CD4-positive, alpha-beta T cell treated with Interleukin-6 at 100 ng/mL for 8 hours (primary cell): ENCODE measurements around the gene PARP9.
A peak's percentile ranks its signal among the peaks of the same experiment; 100 is the strongest.
"Not testable (repeated sequence)": the region's sequence is repeated elsewhere in the genome, so short reads cannot be mapped to it uniquely, and the experiment has no call there.

ENCODE experiments used
- DNase-seq: peaks from one replicate; pipeline ENCODE4 v3.0.0-alpha.2; 2020; ENCODE audit warnings: mixed read lengths, low spot score

Gene PARP9

DNA sequence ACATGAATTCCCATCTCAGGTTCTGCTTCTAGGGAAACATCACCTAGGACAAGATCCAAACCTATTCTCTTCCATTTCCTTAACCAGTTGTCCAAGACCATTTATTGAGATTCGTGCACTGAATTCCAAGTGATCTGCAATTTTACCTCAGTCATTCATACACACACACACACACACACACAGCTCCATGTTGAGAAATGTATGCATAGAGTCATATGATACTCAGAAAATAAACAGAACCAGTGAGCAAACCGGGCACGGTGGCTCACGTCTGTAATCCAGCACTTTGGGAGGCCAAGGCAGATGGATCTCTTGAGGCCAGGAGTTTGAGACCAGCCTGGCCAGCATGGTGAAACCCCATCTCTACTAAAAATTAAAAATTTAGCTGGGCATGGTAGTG lies 43.2 kb downstream of the PARP9 start:
- DNase-seq = no peak

DNA sequence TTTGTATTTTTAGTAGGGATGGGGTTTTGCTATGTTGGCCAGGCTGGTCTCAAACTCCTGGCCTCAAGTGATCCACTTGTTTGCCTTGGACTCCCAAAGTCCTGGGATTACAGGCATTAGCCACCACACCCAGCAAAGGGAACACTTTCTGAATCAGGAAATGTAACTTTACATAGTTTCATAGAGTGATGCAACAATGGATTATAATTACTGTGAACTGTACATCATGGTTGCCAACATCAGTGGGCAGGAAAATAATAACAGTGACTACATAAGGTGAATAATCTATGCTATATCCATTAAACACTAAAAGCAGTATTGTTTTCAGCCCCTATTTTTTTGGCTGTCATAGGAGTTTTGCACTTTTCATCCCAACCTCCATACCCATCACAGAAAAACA lies 44.4 kb downstream of the PARP9 start:
- DNase-seq = no peak

- DNase-seq = no peak
Observed at GRCh38 chr3:122516846-122517360, 47.2 kb downstream of the PARP9 start.

DNA sequence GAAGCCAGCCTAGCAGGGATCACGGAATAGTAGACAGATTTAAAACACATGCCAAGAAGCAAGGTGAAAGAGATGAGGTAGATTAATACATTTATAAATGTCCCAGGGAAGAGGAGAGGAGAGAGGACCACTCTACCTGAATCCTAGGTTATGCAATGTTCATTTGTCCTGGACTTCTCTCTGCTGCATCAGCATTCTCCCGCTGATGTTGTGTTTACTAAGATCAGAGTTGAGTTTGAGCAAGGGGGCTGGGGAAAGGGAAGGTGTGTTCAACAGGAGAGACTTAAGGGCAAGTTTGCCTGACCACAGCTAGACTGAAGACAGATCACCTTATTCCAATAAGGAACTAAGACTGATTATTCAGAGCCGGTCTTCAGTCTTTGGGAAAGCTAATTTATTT lies 48.2 kb downstream of the PARP9 start:
- no peak for DNase-seq

DNA sequence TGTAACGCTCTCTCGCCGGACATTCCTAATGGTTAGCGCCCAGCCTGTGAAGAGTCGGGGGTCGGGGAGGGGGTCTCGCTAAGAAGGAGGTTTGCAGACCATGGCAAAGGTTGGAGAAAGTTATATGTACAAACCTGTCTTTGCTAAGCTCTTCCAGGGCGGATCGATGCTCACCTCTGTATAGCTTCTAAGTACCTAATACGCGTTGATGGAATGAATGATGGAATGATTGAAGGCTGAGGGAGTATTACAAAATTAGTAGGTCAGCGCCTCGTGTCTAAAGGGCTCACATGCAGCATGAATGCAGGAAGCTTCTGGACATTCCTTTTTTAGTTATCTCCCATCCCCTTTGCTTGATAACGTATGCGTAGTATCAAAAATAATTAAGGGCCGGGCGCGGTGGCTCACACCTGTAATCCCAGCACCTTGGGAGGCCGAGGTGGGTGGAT lies 49.1 kb downstream of the PARP9 start:
- DNase-seq = no peak

DNA sequence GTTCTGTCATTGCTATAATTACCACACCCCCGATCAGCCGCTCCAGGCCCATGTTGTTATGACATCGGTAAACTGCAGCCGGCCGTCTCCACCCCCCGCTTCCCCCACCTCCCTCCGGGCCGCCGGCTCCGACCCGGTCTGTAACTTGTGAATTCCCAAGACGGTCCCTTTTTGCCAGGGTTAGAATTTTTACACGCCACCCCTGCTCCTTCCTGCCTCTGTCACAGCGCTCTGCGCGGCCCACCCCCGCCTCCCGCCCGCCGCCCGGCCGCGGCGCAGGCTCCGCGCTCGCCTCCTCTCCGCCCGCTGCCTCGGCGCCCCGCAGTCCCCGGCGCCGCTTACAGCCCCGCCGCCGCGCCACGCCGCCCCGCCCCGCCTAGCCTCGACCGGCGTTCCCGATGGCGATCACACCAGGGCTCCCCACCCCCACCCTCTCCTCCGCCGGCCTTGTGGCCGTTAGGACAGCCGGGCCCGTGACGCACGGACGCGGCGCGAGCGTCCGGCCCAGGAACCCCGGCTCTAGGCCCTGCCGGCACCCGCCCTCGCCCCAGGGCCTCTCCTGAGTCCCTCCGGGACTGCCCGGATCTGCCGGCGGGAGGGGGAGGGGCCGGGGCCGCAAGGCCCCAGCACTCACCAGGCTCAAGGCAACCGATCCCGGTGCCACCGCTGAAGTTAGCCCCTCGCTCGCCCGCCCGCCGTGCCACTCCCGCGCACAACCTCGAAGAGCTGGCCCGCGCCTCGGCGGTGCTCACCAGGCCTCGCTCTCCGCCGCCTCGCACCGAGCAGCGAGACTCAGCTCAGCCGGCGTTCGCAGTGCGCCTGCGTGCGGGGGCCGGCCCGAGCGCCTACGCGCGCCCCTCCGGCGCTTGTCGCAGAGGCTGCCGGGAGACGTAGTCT lies 49.7 kb downstream of the PARP9 start, which contains the start of gene KPNA1:
Gene KPNA1 (minus strand): TSS at position 817 of the 897 bp plus-strand sequence. CDS start 18,374 bp downstream, outside the sequence.
- peak; percentile 86 for DNase-seq

- DNase-seq = no peak
Observed at GRCh38 chr3:122513386-122514122, 50.5 kb downstream of the PARP9 start.

DNA sequence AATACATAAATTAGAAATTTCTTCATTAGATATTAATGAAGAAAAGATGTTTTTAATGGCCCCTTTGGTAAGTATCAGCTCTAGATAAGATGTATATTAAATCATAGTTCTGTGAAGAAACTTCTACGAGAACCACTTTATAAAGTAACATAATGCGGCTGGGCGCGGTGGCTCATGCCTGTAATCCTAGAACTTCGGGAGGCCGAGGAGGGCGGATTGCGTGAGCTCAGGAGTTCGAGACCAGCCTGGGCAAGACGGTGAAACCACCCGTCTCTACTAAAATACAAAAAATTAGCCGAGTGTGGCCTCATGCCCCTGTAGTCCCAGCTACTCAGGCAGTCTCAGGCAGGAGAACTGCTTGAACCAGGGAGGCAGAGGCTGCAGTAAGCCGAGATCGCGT lies 51.8 kb downstream of the PARP9 start:
- no peak for DNase-seq

- no peak for DNase-seq
Observed at GRCh38 chr3:122510878-122511535, 53.1 kb downstream of the PARP9 start.

GRCh38 chr3:122508944-122509343 lies 55.2 kb downstream of the PARP9 start:
- not testable (repeated sequence) for DNase-seq

GRCh38 chr3:122508135-122508914 lies 55.8 kb downstream of the PARP9 start:
- no peak for DNase-seq

GRCh38 chr3:122506450-122506849 lies 57.6 kb downstream of the PARP9 start:
- DNase-seq = no peak

- no peak for DNase-seq
Observed at GRCh38 chr3:122505676-122506075, 58.4 kb downstream of the PARP9 start.

GRCh38 chr3:122502941-122503340 lies 61.2 kb downstream of the PARP9 start:
- DNase-seq = no peak

- DNase-seq = no peak
Observed at GRCh38 chr3:122502139-122502538, 62.0 kb downstream of the PARP9 start.

DNA sequence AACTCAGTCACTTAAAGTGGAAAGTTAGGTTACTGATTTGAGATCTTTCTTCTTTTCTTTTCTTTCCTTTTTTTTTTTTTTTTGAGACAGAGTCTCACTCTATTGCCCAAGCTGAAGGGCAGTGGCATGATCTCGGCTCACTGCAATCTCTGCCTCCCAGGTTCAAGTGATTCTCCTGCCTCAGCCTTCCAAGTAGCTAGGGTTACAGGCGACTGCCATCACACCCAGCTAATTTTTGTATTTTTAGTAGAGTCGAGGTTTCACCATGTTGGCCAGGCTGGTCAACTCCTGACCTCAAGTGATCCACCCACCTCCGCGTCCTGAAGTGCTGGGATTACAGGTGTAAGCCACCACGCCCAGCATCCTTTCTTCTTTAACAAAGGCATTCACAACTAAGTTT lies 63.1 kb downstream of the PARP9 start:
- DNase-seq = not testable (repeated sequence)

- no peak for DNase-seq
Observed at GRCh38 chr3:122498152-122498551, 65.9 kb downstream of the PARP9 start.

DNA sequence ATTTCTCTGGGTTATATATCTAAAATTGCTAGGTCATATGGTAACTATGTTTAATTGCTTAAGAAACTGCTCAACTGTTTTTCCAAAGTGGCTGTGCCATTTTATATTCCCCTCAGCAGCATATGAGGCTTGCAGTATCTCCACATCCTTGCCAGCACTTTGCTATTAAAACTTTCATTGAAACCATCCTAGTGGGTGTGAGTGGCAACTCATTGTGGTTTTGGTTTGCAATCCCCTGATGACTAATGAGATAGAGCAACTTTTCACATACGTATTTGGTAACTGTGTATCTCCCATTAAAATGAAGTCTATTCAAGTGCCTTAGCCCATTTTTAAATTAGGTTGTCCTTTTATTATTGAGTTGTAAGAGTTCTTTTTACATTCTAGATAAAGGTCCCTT lies 66.7 kb downstream of the PARP9 start:
- peak; percentile 29 for DNase-seq

DNA sequence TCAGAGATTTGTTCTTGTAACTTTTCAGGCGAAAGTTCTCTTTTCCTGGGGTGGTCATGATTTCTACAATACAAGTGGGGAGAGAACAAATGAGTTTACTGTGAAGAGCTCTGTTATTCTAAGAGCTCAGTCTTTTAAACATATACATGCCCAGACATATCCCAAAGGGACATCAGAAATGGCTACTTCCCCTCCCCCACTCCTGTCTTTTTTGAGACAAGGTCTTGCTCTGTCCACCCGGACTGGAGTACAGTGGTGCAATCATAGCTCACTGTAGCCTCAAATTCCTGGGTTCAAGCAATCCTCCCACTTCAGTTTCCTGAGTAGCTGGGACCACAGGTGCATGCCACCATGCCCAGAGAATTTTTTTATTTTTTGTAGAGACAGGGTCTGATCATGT lies 67.6 kb downstream of the PARP9 start:
- no peak for DNase-seq

- no peak for DNase-seq
Observed at GRCh38 chr3:122493296-122493695, 70.8 kb downstream of the PARP9 start.

DNA sequence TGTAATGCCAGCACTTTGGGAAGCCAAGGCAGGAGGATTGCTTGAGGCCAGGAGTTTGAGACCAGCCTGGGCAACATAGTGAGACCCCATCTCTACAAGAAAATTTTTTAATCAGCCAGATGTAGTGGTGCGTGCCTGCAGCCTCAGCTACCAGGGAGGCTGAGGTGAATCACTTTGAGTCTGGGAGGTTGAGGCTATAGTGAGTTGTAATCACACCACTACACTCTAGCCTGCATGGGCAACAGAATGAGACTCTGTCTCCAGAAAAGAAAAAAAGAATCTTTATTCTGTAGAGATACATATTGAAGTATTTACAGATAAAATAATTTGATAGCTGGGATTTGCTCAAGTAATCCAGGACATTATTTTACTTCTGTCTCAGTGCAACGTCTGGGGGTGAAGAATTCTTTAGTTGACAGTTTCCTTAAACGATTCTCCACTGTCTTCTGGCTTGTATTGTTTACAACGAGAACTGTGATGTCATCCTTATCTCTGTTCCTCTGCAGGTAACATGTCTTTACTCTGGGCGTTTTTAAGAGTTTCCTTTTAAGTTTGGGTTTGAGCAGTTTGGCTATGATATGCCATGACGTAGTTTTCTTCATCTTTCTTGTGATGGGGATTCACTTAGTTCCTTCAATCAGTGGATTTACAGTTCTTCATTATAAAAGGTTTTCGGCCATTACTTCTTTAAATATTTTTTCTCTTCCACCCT lies 75.7 kb downstream of the PARP9 start:
- no peak for DNase-seq
